ENCODE measurements around the gene RFK. TPM values are rescaled to one million over a fixed set of nuclear protein-coding genes. Genes with fewer than 3 reads are reported as not detected.

RFK gene
- total RNA-seq, 2 donors from 2014 or later: 18.4 to 23.5 TPM

- WGBS: 57% methylated on average over 3 of the region's 3 CpGs
- Histone ChIP-seq H3K4me1 (replicated peaks) (no peaks in the 10 kb centered on the region), H3K27me3 (replicated peaks; ENCODE audit: insufficient read depth) (no peaks in the 10 kb centered on the region), H3K36me3 (no peaks in the 10 kb centered on the region), H3K27ac (no peak overlapping the region), H3K4me3 (no peak overlapping the region), H3K9me3 (no peaks in the 10 kb centered on the region)
- TF ChIP-seq POLR2A (IDR thresholded peaks at IDR 0.05) (no peak), POLR2AphosphoS5 (IDR thresholded peaks at IDR 0.05) (no peak), CTCF (IDR thresholded peaks at IDR 0.05) (no peak)
- intact Hi-C loops (cut with DNase I): no loop called here
- DNase-seq (ENCODE audit: low spot score): no peak
Observed at GRCh38 chr9:76351006-76351405, 43.2 kb downstream of the RFK start.

GRCh38 chr9:76349865-76350264, 44.4 kb downstream of the RFK start:
- TF ChIP-seq POLR2A (IDR thresholded peaks at IDR 0.05) (no peak), POLR2AphosphoS5 (IDR thresholded peaks at IDR 0.05) (no peak), CTCF (IDR thresholded peaks at IDR 0.05) (no peak)
- H3K36me3 ChIP-seq: no peaks in the 10 kb centered on the region
- H3K4me3 ChIP-seq: no peak overlapping the region
- no peaks in the 10 kb centered on the region for H3K4me1 ChIP-seq (replicated peaks)
- H3K9me3 ChIP-seq: no peaks in the 10 kb centered on the region
- WGBS: 76% methylated on average over 1 of the region's 1 CpG
- intact Hi-C loops (cut with DNase I): no loop called here
- no peak overlapping the region for H3K27ac ChIP-seq
- no peak for DNase-seq (ENCODE audit: low spot score)
- no peaks in the 10 kb centered on the region for H3K27me3 ChIP-seq (replicated peaks; ENCODE audit: insufficient read depth)

GRCh38 chr9:76342858-76343257, 51.4 kb downstream of the RFK start:
- Histone ChIP-seq H3K4me3 (no peak overlapping the region), H3K27me3 (replicated peaks; ENCODE audit: insufficient read depth) (no peaks in the 10 kb centered on the region), H3K9me3 (no peaks in the 10 kb centered on the region), H3K27ac (no peak overlapping the region), H3K36me3 (no peaks in the 10 kb centered on the region), H3K4me1 (replicated peaks) (no peaks in the 10 kb centered on the region)
- 80% methylated on average over 2 of the region's 2 CpGs for WGBS
- DNase-seq (ENCODE audit: low spot score): no peak
- intact Hi-C loops (cut with DNase I): no loop called here
- TF ChIP-seq POLR2AphosphoS5 (IDR thresholded peaks at IDR 0.05): no peak
- no peak for TF ChIP-seq CTCF (IDR thresholded peaks at IDR 0.05)
- TF ChIP-seq POLR2A (IDR thresholded peaks at IDR 0.05): no peak

- no peak overlapping the region for H3K4me3 ChIP-seq
- 80% methylated on average over 1 of the region's 1 CpG for WGBS
- H3K4me1 ChIP-seq (replicated peaks): no peaks in the 10 kb centered on the region
- no peak overlapping the region for H3K27ac ChIP-seq
- intact Hi-C loops (cut with DNase I): no loop called here
- H3K27me3 ChIP-seq (replicated peaks; ENCODE audit: insufficient read depth): no peaks in the 10 kb centered on the region
- no peaks in the 10 kb centered on the region for H3K36me3 ChIP-seq
- TF ChIP-seq POLR2AphosphoS5 (IDR thresholded peaks at IDR 0.05) (no peak), POLR2A (IDR thresholded peaks at IDR 0.05) (no peak), CTCF (IDR thresholded peaks at IDR 0.05) (no peak)
- no peak for DNase-seq (ENCODE audit: low spot score)
- H3K9me3 ChIP-seq: no peaks in the 10 kb centered on the region
Observed at GRCh38 chr9:76342201-76342600, 52.0 kb downstream of the RFK start.

GRCh38 chr9:76341616-76342015, 52.6 kb downstream of the RFK start:
- no peak overlapping the region for H3K27ac ChIP-seq
- no peaks in the 10 kb centered on the region for H3K36me3 ChIP-seq
- intact Hi-C loops (cut with DNase I): no loop called here
- WGBS: 100% methylated on average over 1 of the region's 1 CpG
- no peaks in the 10 kb centered on the region for H3K9me3 ChIP-seq
- no peak for DNase-seq (ENCODE audit: low spot score)
- TF ChIP-seq POLR2AphosphoS5 (IDR thresholded peaks at IDR 0.05): no peak
- no peak overlapping the region for H3K4me3 ChIP-seq
- no peaks in the 10 kb centered on the region for H3K27me3 ChIP-seq (replicated peaks; ENCODE audit: insufficient read depth)
- H3K4me1 ChIP-seq (replicated peaks): no peaks in the 10 kb centered on the region

Data from prostate gland (tissue), 2 donors.